Stimulated activated CD4-positive, alpha-beta T cell treated with anti-CD3 and anti-CD28 coated beads, Interleukin-1b, Interleukin-23, amount 100 ng/mL, for 1 hour (primary cell): ENCODE measurements around the gene ETV7.
"Not testable (repeated sequence)": the region's sequence is repeated elsewhere in the genome, so short reads cannot be mapped to it uniquely, and the experiment has no call there.

Experiments used
- DNase-seq, 2 donors: peaks; one replicate each; pipeline ENCODE4 v3.0.0-alpha.2; 2020; ENCODE audit warnings: low read depth in 2 of 2

ETV7 gene

DNA sequence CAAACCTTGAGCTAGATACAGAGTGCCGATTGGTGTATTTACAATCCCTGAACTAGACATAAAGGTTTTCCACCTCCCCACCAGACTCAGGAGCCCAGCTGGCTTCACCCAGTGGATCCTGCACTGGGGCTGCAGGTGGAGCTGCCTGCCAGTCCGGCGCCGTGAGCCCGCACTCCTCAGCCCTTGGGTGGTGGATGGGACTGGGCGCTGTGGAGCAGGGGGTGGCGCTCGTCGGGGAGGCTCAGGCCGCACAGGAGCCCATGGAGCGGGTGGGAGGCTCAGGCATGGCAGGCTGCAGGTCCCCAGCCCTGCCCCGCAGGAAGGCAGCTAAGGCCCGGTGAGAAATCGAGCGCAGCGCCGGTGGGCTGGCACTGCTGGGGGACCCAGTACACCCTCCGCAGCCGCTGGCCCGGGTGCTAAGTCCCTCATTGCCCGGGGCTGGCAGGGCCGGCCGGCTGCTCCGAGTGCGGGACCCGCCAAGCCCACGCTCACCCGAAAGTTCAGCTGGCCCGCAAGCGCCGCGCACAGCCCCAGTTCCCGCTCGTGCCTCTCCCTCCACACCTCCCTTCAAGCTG is 23.3 kb downstream of the ETV7 start:
- DNase-seq: not testable (repeated sequence)

DNA sequence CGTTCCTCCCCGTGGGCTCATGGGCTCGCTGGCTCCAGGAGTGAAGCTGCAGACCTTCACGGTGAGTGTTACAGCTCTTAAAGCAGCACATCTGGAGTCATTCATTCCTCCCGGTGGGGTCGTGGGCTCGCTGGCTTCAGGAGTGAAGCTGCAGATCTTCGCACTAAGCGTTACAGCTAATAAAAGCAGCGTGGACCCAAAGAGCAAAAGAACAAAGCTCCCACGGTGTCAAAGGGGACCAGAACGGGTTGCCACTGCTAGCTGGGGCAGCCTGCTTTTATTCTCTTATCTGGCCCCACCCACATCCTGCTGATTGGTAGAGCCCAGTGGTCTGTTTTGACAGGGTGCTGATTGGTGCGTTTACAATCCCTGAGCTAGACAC is 24.1 kb downstream of the ETV7 start:
- not testable (repeated sequence) for DNase-seq

DNA sequence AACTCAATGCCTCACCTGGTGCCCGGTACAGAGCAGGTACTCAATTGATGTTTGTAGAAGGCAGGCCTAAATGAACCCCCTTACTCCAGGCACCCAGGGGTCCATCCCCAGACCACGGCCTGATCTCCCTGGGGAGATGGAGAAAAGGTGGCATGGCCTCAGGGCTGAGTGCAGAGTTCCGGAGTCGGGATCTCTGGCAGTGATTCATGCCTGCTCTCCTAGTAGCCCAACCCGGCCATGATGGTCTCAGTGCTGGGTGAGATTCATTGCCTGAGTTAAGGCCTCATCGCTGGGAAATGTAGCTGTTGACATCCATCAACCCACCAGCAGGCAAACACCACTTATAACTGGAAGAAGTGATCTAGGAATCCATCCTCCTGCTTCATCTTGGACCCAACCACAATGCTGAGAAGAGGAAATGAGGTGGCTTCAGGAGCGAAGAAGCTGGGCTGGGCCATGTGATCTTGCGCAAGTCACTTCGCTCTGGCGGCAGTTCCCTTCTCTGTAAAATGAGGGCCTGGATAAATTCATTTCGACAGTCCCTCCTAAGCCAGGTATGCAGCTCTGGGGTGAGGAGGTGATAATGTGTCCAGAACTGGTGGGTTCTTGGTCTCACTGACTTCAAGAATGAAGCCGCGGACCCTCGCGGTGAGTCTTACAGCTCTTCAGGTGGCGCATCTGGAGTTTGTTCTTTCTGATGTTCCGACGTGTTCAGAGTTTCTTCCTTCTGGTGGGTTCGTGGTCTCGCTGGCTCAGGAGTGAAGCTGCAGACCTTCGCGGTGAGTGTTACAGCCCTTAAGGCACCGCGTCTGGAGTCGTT is 24.7 kb downstream of the ETV7 start:
- DNase-seq: no peak

DNA sequence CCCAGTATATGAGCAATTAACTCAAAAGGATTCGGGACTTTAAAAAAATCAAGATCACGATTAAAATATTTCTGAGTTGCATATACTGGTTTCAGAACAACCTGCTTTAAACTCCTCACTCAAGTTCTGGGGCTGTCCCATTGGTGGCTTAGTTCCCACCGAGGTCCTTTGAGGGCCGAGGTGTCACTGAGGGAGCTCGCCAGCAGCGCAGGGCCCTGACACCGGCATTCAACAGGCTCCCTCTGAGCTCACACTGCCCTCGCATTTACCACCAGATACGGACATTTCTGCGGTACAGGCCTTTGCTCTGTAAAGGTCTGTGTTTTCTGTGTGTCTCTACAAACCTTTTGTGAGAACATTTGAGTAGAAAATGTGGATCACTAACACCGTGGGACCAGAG is 26.4 kb downstream of the ETV7 start:
- no peak for DNase-seq

GRCh38 chr6:36360241-36361054 is 27.0 kb downstream of the ETV7 start:
- DNase-seq: peak; percentile 30 to 38

DNA sequence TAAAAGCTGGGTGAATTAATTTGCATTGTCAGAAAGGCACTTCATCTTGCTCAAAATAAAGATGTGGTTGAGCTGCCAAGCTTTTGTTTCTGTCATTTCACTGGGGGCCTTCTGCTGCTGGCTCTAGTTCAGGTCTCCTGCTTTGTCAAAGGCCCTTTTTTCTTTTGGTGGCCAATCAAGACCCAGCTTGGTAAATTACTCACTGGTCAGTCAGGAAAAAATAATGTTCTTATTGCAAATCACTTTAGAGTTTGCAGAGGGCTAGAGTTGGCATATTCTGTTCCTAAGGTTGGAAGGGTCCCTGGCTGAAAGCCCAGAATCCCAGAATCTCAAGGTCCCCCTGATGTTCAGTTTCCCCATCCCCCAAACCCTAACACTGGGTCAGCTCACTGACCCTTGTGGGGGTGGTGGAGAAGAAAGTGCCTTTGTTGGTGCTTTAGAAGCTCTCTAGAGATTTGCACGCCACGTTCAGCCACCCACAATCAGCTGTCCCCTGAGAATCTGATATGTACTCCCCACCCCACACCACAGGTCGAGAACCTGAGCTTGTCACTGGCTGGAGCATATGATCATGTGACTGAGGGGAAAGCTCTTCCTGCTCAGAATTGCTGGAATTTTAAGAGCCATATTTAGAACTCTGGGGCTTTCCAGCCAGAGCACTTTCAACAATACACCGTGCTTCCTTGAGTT is 29.1 kb downstream of the ETV7 start:
- no peak for DNase-seq

DNA sequence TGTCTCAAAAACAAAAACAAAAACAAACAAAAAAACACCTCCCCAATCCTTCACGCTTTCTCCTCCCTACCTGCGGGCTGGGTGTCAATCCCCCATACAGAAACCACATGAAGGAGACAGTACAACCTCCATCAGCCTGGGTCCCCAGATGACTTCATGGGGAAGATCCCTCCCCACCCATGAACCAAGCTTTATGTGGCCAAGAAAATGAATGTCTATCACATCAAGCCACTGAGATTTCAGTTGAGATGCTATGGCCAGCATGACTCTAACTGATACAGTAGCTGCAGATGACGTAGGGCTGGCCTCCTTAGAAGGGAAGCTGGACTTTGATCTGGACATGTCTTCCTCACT is 29.6 kb downstream of the ETV7 start:
- DNase-seq: no peak

DNA sequence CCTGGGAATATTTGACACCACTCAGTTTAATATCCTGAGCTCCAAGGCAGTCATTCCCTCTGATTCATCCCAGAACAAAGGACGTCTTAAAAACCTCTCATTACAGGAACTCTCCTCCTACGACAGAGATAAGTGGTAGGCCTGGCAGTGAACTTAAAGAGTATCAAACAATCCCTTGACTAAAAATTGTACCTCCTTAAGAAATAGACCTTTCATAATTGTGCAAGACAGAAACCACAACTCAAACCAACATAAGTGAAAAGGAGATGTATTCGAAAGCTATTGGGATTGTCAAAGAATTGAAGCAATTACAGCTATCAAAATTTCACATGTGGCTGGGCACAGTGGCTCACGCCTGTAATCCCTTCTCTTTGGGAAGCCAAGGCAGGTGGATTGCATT is 31.6 kb downstream of the ETV7 start:
- no peak for DNase-seq

DNA sequence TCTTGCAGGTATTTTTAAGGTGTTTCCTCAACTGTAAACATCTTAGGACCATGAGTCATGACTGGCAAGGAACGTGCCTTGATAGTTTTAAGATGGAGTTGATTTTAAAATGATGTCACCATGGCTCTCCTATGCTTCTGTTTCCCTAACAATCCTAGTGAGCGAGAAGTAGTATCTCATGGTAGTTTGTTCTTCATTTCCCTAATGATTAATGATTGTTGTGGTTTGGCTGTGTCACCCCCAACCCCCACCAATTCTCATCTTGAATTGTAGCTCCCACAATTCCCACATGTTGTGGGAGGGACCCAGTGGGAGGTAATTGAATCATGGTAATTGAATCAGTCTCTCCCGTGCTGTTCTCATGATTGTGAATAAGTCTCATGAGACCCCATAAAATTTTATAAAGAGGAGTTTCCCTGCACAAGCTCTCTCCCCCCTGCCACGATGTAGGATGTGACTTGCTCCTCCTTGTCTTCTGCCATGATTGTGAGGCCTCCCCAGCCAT is 34.0 kb downstream of the ETV7 start:
- DNase-seq: no peak

DNA sequence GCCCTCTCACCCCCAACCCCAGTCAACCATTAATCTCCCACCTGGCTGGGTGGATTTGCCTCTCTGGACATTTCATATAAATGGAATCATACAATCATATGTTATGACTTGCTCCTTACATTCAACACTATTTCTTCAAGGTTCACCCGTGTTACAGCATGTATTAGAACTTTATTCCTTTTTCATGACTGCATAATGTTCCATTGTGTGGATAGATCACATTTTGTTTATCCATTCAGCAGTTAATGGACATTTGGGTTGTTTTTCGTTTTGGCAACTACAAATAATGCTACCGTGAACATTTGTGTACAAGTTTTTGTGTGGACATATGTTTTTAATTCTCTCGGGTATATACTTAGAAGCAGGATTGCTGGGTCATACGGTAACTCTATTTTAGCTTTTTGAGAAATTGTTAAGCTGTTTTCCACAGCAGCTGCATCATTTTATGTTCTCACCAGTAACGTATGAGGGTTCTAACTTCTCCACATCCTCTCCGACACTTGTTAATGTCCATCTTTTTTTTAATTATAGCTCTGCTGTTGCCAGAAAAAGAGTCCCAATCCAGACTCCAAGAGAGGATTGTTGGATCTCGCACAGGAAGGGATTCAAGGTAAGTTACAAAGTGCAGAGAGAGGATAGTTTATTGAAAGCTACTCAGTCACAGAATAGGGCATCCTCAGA is 34.9 kb downstream of the ETV7 start:
- DNase-seq: no peak

- no peak for DNase-seq
Observed at GRCh38 chr6:36350681-36351571, 36.5 kb downstream of the ETV7 start.

DNA sequence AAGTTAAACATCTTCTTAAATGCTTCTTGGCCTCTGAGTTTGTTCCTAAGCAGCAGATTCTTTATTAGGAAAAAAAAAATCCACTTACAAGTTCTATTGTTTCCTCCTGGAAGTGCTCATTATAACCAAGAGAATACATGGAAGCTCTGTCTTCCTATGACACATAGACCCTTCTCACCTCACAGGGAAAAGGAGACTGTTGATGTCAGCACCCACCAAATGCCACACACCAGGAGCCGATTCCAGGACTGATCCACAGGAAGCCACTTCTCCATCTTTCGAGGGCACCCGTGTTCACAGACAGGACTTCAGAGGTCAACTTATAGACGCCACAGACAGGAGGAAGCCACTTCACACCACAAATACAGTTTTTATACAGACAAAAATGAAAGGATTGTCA is 37.4 kb downstream of the ETV7 start:
- DNase-seq: no peak

DNA sequence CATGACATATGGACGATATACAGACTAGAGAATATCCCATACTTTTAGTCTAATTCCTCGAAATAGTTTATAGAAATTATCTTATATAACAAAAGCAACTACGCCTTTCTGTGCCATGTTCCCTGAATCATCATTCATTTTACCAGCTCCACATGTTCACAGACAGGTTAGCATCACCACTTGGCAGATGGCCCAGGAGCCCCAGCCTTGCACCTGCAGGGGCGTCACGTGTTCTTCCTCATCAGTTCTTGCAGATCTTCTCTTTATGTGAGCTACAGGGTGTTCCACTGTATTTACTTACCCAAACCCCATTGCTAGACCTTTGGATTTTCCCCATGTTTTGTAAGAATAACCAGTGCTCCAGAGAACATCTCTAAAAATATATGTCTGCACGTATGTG is 38.2 kb downstream of the ETV7 start:
- DNase-seq: no peak

DNA sequence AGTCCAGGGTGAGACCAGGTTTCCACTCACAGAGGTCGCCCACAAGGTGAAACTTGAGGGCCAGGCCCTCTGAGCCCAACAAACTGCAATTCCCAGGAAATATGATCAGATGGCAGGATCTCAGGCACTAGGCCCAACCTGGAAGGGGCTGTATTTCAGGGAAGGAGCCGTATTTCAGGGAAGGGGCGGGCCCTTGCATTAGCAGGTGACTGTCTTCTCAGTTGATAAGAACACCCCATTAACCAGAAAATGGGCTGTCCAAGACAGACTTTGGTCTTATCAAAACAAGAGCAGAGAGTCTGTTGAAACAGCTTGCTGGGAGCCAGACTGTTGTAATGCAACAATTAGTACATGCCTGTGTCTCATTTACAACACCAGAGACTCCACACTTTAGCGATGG is 39.8 kb downstream of the ETV7 start:
- no peak for DNase-seq

DNA sequence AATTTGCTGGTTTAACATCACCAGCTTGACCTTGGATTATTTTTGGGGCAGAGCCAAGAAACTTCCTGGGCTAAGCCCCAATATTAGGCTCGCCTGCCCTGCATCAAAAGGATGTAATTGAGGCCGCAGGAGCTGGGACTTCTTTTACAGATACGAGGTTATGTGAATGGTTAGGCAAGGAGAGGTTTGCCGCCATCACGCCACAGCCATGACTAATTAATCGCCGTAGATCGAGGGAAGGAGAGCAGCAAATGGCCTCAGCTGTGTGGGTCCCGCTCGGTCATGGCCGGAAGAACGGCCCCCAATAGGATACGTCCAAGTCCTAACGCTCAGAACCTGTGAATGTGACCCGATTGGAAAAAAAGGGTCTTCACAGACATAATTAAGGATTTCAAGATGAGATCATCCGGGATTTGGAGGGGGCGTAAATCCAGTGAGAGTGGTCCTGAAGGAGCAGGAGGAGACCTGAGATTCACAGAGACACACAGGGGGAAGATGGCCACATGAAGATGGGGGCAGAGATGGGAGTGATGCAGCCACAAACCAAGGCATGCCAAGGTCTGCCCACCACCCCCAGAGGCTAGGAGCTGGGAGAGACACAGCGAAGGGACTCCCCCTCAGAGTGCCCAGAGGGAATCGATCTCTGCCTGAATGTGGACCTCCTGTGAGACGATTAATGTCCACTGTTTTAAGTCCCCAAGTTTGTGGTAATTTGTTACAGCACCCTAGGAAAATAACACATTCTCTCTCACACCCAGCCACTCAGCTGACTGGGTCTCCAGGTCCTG is 40.8 kb downstream of the ETV7 start:
- no peak for DNase-seq

GRCh38 chr6:36345681-36346466 is 41.6 kb downstream of the ETV7 start:
- no peak for DNase-seq

GRCh38 chr6:36343109-36343680 is 44.3 kb downstream of the ETV7 start:
- DNase-seq: no peak

GRCh38 chr6:36340618-36341454 is 46.6 kb downstream of the ETV7 start:
- peak; percentile 34 to 68 for DNase-seq
